GM12878 (cell line): ENCODE data around the gene MRPL49.
"Not testable (repeated sequence)": the region's sequence is repeated elsewhere in the genome, so short reads cannot be mapped to it uniquely, and the experiment has no call there.

Experiments
- ATF7 ChIP-seq: fragments of 450-650 bp; IDR thresholded peaks from 2 replicates; pipeline ENCODE4 v1.6.1; 2016; ENCODE audit warnings: low read depth, mild to moderate bottlenecking
- BHLHE40 ChIP-seq, 2 experiments: fragments of 450-650 bp in 1 of 2; IDR thresholded peaks; 2 replicates each; pipeline ENCODE4 v1.6.1; 2011 to 2017; ENCODE audit warnings: low read depth in 2 of 2, borderline replicate concordance in 1 of 2, improper control_type of control experiment in 1 of 2, low read length in 1 of 2, mild to moderate bottlenecking in 1 of 2
- EZH2 ChIP-seq: IDR thresholded peaks from 2 replicates; pipeline ENCODE4 v1.6.1; 2012; ENCODE audit warnings: low read depth, mild to moderate bottlenecking, control low read depth, inconsistent platforms, low read length, borderline replicate concordance; ENCODE audit not compliant: control insufficient read depth
- HDAC2 ChIP-seq: fragments of 200-600 bp; sonication (generic); IDR thresholded peaks from 2 replicates; pipeline ENCODE4 v1.6.1; 2017
- IKZF2 ChIP-seq, 2 experiments: fragments of 450-650 bp; IDR thresholded peaks; 2 replicates each; pipeline ENCODE4 v1.6.1; 2017; ENCODE audit warnings: mild to moderate bottlenecking in 2 of 2, moderate library complexity in 2 of 2
- JUNB ChIP-seq: IDR thresholded peaks from 2 replicates; pipeline ENCODE4 v1.6.1; 2016; ENCODE audit warnings: antibody characterized with exemption, mild to moderate bottlenecking
- NFYB ChIP-seq: IDR thresholded peaks from 2 replicates; pipeline ENCODE4 v1.6.1; 2011; ENCODE audit warnings: low read depth, mild to moderate bottlenecking, low read length, improper control_type of control experiment, moderate library complexity; ENCODE audit not compliant: insufficient read depth
- SIX5 ChIP-seq: IDR thresholded peaks from 2 replicates; pipeline ENCODE4 v1.6.1; 2011; ENCODE audit warnings: mild to moderate bottlenecking, low read depth, low read length, moderate library complexity; ENCODE audit not compliant: severe bottlenecking
- TCF12 ChIP-seq: IDR thresholded peaks from 2 replicates; pipeline ENCODE4 v1.6.1; 2011; ENCODE audit warnings: low read depth, mild to moderate bottlenecking, low read length
- TF ChIP-seq, protein P1 (sequence below): IDR thresholded peaks from 2 replicates; pipeline ENCODE4 v1.6.1; 2012; ENCODE audit warnings: low read depth, low read length, improper control_type of control experiment
- TF ChIP-seq, protein P2 (sequence below): IDR thresholded peaks from 2 replicates; pipeline ENCODE4 v1.6.1; 2011; ENCODE audit warnings: low read depth, low read length, improper control_type of control experiment, borderline replicate concordance
- TF ChIP-seq, protein P3 (sequence below): fragments of 450-650 bp; IDR thresholded peaks from 2 replicates; pipeline ENCODE4 v1.6.1; 2017; ENCODE audit warnings: mild to moderate bottlenecking, moderate library complexity
- TF ChIP-seq, protein P4 (sequence below), 3 experiments: IDR thresholded peaks in 2 of 3; conservative IDR thresholded peaks in 1 of 3; 2 replicates each; pipeline ENCODE4 v1.5.1; 2011; ENCODE audit warnings: low read depth in 3 of 3, low read length in 3 of 3, mild to moderate bottlenecking in 3 of 3, control low read depth in 2 of 3, moderate library complexity in 2 of 3, inconsistent platforms in 1 of 3, mixed read lengths in 1 of 3; ENCODE audit not compliant: control insufficient read depth in 2 of 3, insufficient read depth in 1 of 3; ENCODE audit errors: extremely low read depth in 1 of 3

DNA sequence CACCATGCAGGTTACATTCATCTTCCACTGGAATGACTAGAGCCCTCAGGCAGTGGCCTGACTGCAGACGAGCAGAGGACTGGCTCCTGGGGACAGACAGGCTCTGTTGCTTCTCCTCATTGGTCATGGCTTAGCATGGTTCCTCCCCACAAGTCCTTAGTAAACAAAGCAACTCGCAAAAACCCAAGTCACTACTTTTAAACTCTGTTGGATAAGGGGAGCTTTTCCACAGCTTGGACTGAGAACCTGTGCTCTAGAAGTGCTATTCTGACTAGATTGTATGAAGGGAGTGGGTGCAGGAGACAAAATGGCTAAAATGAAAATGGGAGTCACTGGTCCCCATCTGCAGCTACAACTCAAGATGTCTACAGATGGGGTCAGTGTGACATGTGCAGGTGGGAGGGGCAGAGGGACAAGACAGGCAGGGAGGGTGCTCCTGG lies 52.5 kb downstream of the MRPL49 start:
- TF ChIP-seq, protein P1, sequence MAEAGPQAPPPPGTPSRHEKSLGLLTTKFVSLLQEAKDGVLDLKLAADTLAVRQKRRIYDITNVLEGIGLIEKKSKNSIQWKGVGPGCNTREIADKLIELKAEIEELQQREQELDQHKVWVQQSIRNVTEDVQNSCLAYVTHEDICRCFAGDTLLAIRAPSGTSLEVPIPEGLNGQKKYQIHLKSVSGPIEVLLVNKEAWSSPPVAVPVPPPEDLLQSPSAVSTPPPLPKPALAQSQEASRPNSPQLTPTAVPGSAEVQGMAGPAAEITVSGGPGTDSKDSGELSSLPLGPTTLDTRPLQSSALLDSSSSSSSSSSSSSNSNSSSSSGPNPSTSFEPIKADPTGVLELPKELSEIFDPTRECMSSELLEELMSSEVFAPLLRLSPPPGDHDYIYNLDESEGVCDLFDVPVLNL, result not testable (repeated sequence)
- TF ChIP-seq, protein P2, sequence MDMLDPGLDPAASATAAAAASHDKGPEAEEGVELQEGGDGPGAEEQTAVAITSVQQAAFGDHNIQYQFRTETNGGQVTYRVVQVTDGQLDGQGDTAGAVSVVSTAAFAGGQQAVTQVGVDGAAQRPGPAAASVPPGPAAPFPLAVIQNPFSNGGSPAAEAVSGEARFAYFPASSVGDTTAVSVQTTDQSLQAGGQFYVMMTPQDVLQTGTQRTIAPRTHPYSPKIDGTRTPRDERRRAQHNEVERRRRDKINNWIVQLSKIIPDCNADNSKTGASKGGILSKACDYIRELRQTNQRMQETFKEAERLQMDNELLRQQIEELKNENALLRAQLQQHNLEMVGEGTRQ, result not testable (repeated sequence)
- not testable (repeated sequence) for TF ChIP-seq JUNB; HDAC2; ATF7; EZH2; TCF12; BHLHE40 (IDR thresholded peaks at IDR 0.05; ENCODE audit: borderline replicate concordance in 1 of 2, low read depth in 2 of 2, low read length in 1 of 2); NFYB; SIX5; IKZF2 (IDR thresholded peaks at IDR 0.05)
- TF ChIP-seq, protein P3, sequence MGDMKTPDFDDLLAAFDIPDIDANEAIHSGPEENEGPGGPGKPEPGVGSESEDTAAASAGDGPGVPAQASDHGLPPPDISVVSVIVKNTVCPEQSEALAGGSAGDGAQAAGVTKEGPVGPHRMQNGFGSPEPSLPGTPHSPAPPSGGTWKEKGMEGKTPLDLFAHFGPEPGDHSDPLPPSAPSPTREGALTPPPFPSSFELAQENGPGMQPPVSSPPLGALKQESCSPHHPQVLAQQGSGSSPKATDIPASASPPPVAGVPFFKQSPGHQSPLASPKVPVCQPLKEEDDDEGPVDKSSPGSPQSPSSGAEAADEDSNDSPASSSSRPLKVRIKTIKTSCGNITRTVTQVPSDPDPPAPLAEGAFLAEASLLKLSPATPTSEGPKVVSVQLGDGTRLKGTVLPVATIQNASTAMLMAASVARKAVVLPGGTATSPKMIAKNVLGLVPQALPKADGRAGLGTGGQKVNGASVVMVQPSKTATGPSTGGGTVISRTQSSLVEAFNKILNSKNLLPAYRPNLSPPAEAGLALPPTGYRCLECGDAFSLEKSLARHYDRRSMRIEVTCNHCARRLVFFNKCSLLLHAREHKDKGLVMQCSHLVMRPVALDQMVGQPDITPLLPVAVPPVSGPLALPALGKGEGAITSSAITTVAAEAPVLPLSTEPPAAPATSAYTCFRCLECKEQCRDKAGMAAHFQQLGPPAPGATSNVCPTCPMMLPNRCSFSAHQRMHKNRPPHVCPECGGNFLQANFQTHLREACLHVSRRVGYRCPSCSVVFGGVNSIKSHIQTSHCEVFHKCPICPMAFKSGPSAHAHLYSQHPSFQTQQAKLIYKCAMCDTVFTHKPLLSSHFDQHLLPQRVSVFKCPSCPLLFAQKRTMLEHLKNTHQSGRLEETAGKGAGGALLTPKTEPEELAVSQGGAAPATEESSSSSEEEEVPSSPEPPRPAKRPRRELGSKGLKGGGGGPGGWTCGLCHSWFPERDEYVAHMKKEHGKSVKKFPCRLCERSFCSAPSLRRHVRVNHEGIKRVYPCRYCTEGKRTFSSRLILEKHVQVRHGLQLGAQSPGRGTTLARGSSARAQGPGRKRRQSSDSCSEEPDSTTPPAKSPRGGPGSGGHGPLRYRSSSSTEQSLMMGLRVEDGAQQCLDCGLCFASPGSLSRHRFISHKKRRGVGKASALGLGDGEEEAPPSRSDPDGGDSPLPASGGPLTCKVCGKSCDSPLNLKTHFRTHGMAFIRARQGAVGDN, result not testable (repeated sequence)
- TF ChIP-seq, protein P4, sequence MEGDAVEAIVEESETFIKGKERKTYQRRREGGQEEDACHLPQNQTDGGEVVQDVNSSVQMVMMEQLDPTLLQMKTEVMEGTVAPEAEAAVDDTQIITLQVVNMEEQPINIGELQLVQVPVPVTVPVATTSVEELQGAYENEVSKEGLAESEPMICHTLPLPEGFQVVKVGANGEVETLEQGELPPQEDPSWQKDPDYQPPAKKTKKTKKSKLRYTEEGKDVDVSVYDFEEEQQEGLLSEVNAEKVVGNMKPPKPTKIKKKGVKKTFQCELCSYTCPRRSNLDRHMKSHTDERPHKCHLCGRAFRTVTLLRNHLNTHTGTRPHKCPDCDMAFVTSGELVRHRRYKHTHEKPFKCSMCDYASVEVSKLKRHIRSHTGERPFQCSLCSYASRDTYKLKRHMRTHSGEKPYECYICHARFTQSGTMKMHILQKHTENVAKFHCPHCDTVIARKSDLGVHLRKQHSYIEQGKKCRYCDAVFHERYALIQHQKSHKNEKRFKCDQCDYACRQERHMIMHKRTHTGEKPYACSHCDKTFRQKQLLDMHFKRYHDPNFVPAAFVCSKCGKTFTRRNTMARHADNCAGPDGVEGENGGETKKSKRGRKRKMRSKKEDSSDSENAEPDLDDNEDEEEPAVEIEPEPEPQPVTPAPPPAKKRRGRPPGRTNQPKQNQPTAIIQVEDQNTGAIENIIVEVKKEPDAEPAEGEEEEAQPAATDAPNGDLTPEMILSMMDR (IDR thresholded peaks at IDR 0.05 in 2 of 3, conservative IDR thresholded peaks at IDR 0.05 in 1 of 3; ENCODE audit: control insufficient read depth in 2 of 3, extremely low read depth in 1 of 3, insufficient read depth in 1 of 3, low read depth in 3 of 3, low read length in 3 of 3), result not testable (repeated sequence)
